Spleen (tissue), 11 donors: ENCODE measurements around the gene PDE8A. TPM values are rescaled to one million over a fixed set of nuclear protein-coding genes. Genes with fewer than 3 reads are reported as not detected.

Source experiments
- DNase-seq: peaks from one replicate; pipeline ENCODE4 v3.0.0-alpha.2; 2020
- H3K27ac ChIP-seq, 8 donors: fragments of 200-600 bp; sonication (generic) in 7 of 8; 1 replicate in 4 of 8; 2 replicates in 4 of 8; pipeline versions ENCODE4 v1.5.0 to v1.8.0; 2016 to 2021; ENCODE audit warnings: inconsistent platforms in 4 of 8, mild to moderate bottlenecking in 4 of 8, moderate library complexity in 1 of 8
- H3K27me3 ChIP-seq, 7 donors: fragments of 200-600 bp; sonication (generic) in 6 of 7; replicated peaks in 1 of 7; 1 replicate in 4 of 7; 2 replicates in 3 of 7; pipeline versions ENCODE4 v1.5.0 to v1.8.0; 2016 to 2021; ENCODE audit warnings: inconsistent platforms in 3 of 7, mild to moderate bottlenecking in 1 of 7
- H3K36me3 ChIP-seq, 6 donors: fragments of 200-600 bp; sonication (generic) in 5 of 6; 1 replicate in 4 of 6; 2 replicates in 2 of 6; pipeline versions ENCODE4 v1.5.0 to v1.8.0; 2016 to 2021; ENCODE audit warnings: inconsistent platforms in 2 of 6
- H3K4me1 ChIP-seq, 6 donors: fragments of 200-600 bp; sonication (generic) in 5 of 6; 1 replicate in 3 of 6; 2 replicates in 3 of 6; pipeline versions ENCODE4 v1.5.0 to v1.8.0; 2016 to 2021; ENCODE audit warnings: inconsistent platforms in 3 of 6
- H3K4me3 ChIP-seq, 8 donors: fragments of 200-600 bp; sonication (generic) in 7 of 8; 1 replicate in 4 of 8; 2 replicates in 4 of 8; pipeline versions ENCODE4 v1.5.0 to v1.8.0; 2016 to 2021; ENCODE audit warnings: inconsistent platforms in 4 of 8, mild to moderate bottlenecking in 4 of 8, moderate library complexity in 2 of 8
- H3K9me3 ChIP-seq, 8 donors: fragments of 200-600 bp; sonication (generic) in 7 of 8; 1 replicate in 4 of 8; 2 replicates in 4 of 8; pipeline versions ENCODE4 v1.5.0 to v1.8.0; 2016 to 2021; ENCODE audit warnings: inconsistent platforms in 4 of 8
- CTCF ChIP-seq, 11 experiments: fragments of 200-600 bp in 7 of 11; fragments of 450-650 bp in 4 of 11; sonication (generic) in 4 of 11; IDR thresholded peaks in 8 of 11; conservative IDR thresholded peaks in 3 of 11; 1 replicate in 7 of 11; 2 replicates in 4 of 11; pipeline versions ENCODE4 v1.4.0 to v1.8.0; 2016 to 2021; ENCODE audit warnings: antibody characterized with exemption in 11 of 11, inconsistent platforms in 4 of 11, mild to moderate bottlenecking in 1 of 11
- POLR2A ChIP-seq, 3 donors: fragments of 450-650 bp; IDR thresholded peaks; one replicate each; pipeline ENCODE4 v1.5.1; 2017; ENCODE audit warnings: antibody characterized with exemption in 3 of 3, mild to moderate bottlenecking in 1 of 3
- POLR2AphosphoS5 ChIP-seq, 3 donors: sonication (generic); formaldehyde crosslinking; IDR thresholded peaks; one replicate each; pipeline ENCODE4 v1.5.1; 2017; ENCODE audit warnings: antibody characterized with exemption in 3 of 3
- whole genome bisulfite sequencing, 5 donors: extraction: QIAGEN DNeasy Blood & Tissue Kit in 3 of 5; methylation state at CpG; one replicate each; pipeline versions ENCODE4 v1.1.5 to v1.1.7; 2013 to 2018; 5-methylcytosine and 5-hydroxymethylcytosine counted together
- intact Hi-C: fragments of 100-400 bp; cut with DNase I; formaldehyde crosslinking; loops from one replicate; pipeline ENCODE4 v1.15.0; 2023; ENCODE audit warnings: low total_unique reads
- polyA plus RNA-seq, 3 donors: library from polyadenylated mRNA; stranded (reverse); fragments of 200-250 nt; gene quantifications; one replicate each; pipeline ENCODE4 v1.2.1, GENCODE V29; 2013
- total RNA-seq, 7 donors: library from RNA; depleted of rRNA in 3 of 7; stranded (reverse); fragments of >200 nt in 3 of 7; fragmentation: NEBNext Ultra II Directional in 4 of 7; extraction: Animal tissue kit (Norgen Biotek cat#: 25700) in 4 of 7; gene quantifications; one replicate each; pipeline versions ENCODE4 v1.1.0 to v1.2.1, GENCODE V29; 2016 to 2021
- donor health status: healthy with polysubstance abuse.
- donor health status: DM: no; HTN: no; CAD: no; lungs with moderate emphysema.
- donor health status: DM: no; HTN: no; CAD: no.
- donor health status: Bipolar disorder and iron deficiency.
- donor health status: healthy.
- donor health status: DM: no; HTN: no; CAD: no.
- donor health status: DM: yes; HTN: yes; CAD: no.

The PDE8A gene
- total and polyA plus RNA-seq, 10 donors = 13.2 to 52.2 (median 30.6) TPM

- WGBS, 5 donors = 95 to 97% (median 96%) methylated on average over 3 of the region's 3 CpGs
Observed at GRCh38 chr15:85094685-85095084, 113.0 kb downstream of the PDE8A start.

GRCh38 chr15:85095566-85095965, 113.9 kb downstream of the PDE8A start:
- Histone ChIP-seq H3K36me3 (peaks cover 0 to 97% (median 21%) of the 10 kb centered on the region in 6 donors), H3K27ac (no peak overlapping the region), H3K4me3 (no peak overlapping the region), H3K27me3 (no peaks in the 10 kb centered on the region), H3K4me1 (no peaks in the 10 kb centered on the region), H3K9me3 (no peaks in the 10 kb centered on the region)
- WGBS, 5 donors = 82 to 99% (median 97%) methylated on average over 6 of the region's 6 CpGs
- TF ChIP-seq POLR2AphosphoS5 (IDR thresholded peaks at IDR 0.05) (no peak), POLR2A (IDR thresholded peaks at IDR 0.05) (no peak), CTCF (IDR thresholded peaks at IDR 0.05 in 8 of 11, conservative IDR thresholded peaks at IDR 0.05 in 3 of 11) (no peak)
- no peak for DNase-seq
- intact Hi-C loops = no loop called here

More at GRCh38 chr15:85094685-85095084, 113.0 kb downstream of the PDE8A start:
- DNase-seq = no peak
- Histone ChIP-seq H3K27ac (no peak overlapping the region), H3K4me3 (no peak overlapping the region), H3K36me3 (peaks cover 0 to 97% (median 21%) of the 10 kb centered on the region in 6 donors), H3K9me3 (no peaks in the 10 kb centered on the region), H3K4me1 (no peaks in the 10 kb centered on the region), H3K27me3 (no peaks in the 10 kb centered on the region)
- intact Hi-C loops = no loop called here
- TF ChIP-seq CTCF (IDR thresholded peaks at IDR 0.05 in 8 of 11, conservative IDR thresholded peaks at IDR 0.05 in 3 of 11) (no peak), POLR2AphosphoS5 (IDR thresholded peaks at IDR 0.05) (no peak), POLR2A (IDR thresholded peaks at IDR 0.05) (no peak)

- Histone ChIP-seq H3K27ac (no peak overlapping the region), H3K36me3 (peaks cover 0 to 94% (median 15%) of the 10 kb centered on the region in 6 donors), H3K27me3 (no peaks in the 10 kb centered on the region), H3K9me3 (no peaks in the 10 kb centered on the region), H3K4me3 (no peak overlapping the region), H3K4me1 (no peaks in the 10 kb centered on the region)
- TF ChIP-seq POLR2A (IDR thresholded peaks at IDR 0.05) (no peak), CTCF (IDR thresholded peaks at IDR 0.05 in 8 of 11, conservative IDR thresholded peaks at IDR 0.05 in 3 of 11) (no peak), POLR2AphosphoS5 (IDR thresholded peaks at IDR 0.05) (no peak)
- intact Hi-C loops = no loop called here
- 78 to 91% (median 84%) methylated on average over 5 of the region's 5 CpGs for WGBS, 5 donors
- no peak for DNase-seq
Observed at GRCh38 chr15:85097250-85097649, 115.6 kb downstream of the PDE8A start.

- 86 to 94% (median 92%) methylated on average over 2 of the region's 2 CpGs for WGBS, 5 donors
- Histone ChIP-seq H3K4me3 (no peak overlapping the region), H3K36me3 (peaks cover 0 to 94% (median 10%) of the 10 kb centered on the region in 6 donors), H3K9me3 (no peaks in the 10 kb centered on the region), H3K27ac (no peak overlapping the region), H3K27me3 (no peaks in the 10 kb centered on the region), H3K4me1 (no peaks in the 10 kb centered on the region)
- intact Hi-C loops = no loop called here
- TF ChIP-seq POLR2AphosphoS5 (IDR thresholded peaks at IDR 0.05) = no peak
- TF ChIP-seq POLR2A (IDR thresholded peaks at IDR 0.05) = no peak
- no peak for TF ChIP-seq CTCF (IDR thresholded peaks at IDR 0.05 in 8 of 11, conservative IDR thresholded peaks at IDR 0.05 in 3 of 11)
- DNase-seq = no peak
Observed at GRCh38 chr15:85097725-85098124, 116.1 kb downstream of the PDE8A start.
